HG03342 (cell line): ENCODE data around the gene LINS1.

Experiments used
- ATAC-seq: cut with Tn5 transposase; IDR thresholded peaks from one replicate; pipeline ENCODE4 v1.9.1; 2021; ENCODE audit warnings: mild to moderate bottlenecking, moderate library complexity; ENCODE audit not compliant: unreplicated experiment

LINS1 gene

DNA sequence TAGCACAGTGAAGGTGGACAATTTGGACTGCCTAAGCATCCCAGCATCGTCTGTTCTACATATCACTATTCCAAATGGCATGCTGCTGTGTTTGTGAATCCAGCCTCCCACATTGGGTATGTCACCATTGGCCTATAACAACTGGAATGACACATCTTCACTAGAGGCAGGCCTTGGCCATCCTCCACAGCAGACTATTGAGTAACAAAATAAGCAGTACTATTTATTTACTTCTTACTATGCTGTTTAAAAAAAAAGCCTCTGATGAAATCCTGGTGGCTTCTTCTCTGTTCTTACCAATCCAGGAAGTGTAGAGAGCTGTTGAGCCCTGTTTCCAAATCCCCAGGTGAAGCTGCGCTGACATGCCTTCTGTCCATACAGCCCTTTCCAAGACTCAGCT lies 42.7 kb downstream of the LINS1 start:
- ATAC-seq: no peak

DNA sequence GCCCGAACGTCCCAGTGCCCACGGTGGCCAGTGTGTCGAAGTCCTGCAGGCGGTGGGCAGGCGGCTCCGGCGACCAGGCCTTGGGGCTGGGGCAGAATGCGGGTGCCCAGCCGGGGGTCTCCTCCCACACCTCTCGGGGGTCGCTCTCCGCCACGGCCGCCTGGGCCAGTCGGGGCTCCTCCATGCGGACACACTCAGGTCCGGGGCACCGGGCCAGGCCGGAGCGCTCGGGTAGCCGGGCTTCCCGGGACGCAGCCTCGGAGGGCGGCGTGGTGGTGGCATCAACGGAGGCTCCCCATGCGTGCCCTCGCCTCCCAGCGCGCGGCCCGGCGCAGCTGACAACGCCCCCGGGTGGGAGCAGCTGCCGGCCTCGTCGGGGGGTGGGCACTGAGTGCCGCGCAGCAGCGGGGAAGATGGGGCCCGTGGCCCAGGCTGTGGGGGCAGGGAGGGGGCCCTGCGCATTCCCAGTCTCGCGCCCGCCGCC lies 43.2 kb downstream of the LINS1 start:
- ATAC-seq: no peak

DNA sequence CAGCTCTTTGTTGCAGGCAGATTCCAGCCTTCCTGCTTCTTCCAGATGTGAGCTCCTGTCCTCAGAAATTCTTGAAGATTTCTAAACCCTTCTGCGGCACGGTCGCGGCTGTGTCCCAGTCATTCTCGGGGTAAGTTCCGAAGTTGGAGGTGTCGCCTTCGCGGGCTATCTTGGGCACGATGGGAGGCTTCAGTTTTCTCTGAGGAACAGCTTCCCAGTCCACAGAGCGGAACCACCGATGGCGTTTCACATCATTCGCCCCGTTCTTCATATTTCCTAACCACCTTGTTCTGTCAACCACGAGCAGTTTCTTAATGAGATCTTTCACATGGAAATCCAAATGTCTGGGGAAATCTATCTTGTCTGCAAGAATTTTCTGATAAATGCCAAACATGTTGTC lies 48.5 kb downstream of the LINS1 start:
- no peak for ATAC-seq

DNA sequence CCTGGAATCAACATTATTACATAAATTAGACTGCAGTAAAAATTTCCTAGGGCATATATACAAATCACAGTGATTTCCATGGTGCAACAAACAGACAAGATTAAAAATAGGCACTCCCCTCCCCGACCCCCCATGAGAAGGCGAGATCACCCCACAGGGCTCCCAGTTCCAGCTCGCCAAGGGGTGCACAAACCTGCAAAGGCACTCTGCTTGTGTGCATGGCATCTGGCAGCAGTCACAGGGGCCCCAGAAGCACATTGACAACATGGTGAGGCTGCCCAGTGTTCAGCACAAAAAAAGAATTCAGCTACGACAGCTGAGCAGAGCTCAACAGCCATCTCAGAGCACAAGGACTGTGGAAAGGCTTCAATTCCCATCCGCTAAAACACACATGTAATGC lies 54.0 kb downstream of the LINS1 start:
- ATAC-seq: no peak

DNA sequence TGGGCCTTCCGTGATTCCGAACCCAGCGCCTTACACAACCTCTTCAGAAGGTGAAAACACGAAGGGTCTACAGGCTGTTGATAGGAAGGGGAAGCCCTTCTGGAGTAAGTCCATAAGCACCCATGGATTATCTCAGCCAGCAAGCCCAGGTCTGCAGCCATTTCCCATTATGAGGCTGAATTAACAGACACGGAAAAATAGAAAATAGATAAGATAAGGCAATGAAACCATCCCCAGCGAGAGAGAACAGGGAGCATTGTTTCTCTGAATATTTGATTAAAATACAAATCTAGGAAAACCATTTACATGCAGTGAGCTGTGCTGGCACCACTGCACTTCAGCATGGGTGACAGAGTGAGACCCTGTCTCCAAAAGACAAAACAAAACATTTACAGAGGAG lies 57.0 kb downstream of the LINS1 start:
- ATAC-seq: no peak

DNA sequence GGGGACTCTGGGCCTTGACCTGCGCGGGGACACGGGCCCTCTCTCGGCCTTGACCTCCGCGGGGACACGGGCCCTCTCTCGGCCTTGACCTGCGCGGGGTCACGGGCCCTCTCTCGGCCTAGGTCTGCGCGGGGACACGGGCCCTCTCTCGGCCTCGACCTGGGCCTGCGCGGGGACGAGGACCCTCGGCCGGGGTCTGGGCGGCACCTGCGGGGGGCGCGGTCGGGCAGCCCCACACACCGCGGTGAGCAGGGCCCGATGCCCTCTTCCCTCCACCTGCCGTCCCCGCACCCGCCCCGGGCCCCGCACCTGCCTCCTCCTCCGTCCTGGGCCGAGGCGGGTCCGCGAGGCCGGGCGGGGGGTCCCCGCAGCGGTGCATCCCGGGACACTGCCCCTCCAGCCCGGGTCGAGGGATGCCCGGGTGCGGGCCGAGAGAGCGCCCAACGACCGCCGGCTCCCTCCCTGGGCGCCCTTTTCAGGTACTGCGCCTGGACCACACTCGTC lies 57.6 kb downstream of the LINS1 start:
- no peak for ATAC-seq

DNA sequence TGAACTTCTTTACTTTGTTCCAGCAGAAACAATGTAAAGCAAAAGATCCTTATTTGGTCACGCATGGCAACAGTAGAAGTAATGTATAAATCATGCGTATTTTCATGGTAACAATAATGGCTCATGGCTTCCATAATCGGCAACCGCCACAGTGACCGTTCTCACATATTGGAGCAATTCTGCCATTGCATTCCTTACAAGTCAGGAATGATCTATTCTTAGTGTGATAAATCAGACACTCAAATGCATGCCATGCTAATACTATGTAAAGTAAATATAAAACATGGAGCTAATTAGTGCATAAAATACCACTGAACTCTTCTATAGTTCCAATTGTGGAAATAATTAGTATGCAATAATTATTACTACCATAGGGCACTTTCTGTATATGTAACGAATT lies 59.7 kb downstream of the LINS1 start:
- ATAC-seq: no peak

DNA sequence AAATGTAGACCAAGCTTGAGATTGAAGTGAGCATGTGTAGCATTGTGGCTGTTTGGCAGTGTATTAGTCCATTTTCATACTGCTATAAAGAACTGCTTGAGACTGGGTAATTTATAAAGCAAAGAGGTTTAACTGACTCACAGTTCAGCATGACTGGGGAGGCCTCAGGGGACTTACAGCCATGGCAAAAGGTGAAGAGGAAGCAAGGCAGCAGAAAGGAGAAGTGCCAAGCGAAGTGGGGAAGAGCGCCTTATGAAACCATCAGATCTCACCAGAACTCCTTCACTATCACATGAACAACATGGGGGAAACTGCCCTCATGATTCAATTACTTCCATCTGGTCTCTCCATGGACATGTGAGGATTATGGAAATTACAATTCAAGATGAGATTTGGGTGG lies 64.7 kb downstream of the LINS1 start:
- ATAC-seq: peak; percentile 74

DNA sequence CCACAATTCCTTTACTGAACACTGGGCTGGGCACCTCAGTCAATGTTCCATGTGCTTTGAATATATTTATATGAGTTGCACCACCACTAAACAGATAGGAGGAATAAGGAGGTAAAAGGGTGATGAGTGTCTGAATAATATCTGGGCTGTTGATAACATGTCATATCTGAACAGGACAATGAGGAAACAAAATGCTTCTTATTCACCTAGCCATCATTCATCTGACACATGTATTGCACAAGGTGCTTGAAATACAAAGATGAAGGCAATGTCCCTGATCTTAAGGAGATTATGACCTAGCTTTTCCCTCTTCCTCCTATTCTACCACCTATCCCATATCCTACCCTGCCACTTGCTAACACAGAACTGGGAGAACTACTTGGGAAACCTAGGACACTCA lies 65.3 kb downstream of the LINS1 start:
- ATAC-seq: no peak

DNA sequence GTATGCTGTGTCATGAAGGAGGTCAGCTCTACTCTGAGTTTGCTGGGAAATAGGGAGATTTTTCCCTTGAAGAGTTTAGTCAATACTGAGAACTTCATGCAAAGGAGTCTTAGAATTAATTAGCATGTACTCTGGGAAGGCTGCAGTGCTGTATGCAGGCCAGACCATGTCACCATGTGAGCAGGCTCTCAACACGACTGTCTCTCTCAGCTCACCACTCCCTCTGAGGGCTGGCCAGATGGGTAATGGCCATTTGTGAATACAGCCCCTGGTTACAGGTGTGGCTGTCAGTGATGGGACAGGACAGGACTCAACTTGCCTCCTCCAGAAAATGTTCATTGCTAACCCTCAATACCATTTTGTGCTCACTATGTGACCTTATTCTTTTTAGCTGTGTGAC lies 68.1 kb downstream of the LINS1 start:
- ATAC-seq: no peak

DNA sequence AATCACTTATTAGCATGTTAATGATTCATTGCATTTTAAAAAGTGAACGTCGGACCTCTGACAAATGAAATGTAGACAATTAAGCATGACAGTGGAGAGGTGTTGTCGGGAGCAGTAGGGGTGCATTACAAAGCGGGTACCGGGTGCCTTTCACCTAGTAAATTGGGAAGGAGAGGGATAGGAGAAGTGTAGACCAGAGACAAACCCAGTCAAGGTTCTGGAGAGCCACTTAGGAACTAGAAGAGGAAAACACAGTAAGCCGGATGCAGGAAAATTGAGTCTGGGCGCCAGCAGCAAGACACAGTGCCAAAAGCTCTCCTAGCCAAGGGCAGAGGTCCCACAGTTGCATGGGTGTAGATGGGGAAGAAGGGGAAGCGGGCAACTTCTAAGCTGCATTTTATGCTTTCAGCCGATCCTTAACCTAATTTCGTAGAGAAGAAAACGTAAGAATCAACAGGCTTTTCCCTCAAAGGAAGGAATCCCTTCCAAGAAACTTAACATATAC lies 70.1 kb downstream of the LINS1 start:
- ATAC-seq: no peak

DNA sequence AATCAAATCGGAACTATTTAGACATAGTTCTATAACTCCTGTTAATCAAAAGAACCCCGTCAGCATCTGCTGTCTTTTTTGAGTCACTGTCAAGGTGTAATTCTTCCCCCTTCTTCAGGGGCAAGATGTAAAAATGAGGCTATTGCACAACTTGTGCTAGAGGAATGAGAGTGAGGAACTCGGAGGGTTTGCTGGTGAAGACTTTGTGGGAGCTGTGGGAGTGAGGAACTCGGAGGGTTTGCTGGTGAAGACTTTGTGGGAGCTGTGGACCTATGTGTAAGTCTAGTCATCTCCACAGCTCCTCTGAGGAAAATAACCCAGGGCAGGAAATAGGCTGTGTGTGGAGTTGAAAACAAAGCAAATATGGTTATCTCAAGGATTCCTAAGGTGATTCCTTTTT lies 70.8 kb downstream of the LINS1 start:
- no peak for ATAC-seq

DNA sequence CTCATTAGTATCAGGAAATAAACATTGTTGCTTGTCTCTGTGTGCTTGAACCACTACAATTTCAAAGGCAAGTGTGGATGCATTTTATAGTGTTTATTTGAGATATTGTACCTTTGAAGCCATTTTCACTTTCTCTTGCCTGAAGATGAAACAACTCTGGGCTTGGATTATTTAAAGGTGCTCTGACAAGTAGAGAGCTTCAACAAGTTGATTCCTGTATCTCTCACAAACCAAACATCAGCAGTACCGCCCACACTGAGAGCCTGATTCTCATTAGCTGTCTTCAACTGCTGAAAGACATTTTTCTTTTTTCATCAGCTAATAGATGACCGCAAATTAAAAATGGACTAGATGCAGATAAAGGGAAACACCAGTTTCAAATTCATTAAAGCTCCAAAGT lies 72.4 kb downstream of the LINS1 start:
- no peak for ATAC-seq

DNA sequence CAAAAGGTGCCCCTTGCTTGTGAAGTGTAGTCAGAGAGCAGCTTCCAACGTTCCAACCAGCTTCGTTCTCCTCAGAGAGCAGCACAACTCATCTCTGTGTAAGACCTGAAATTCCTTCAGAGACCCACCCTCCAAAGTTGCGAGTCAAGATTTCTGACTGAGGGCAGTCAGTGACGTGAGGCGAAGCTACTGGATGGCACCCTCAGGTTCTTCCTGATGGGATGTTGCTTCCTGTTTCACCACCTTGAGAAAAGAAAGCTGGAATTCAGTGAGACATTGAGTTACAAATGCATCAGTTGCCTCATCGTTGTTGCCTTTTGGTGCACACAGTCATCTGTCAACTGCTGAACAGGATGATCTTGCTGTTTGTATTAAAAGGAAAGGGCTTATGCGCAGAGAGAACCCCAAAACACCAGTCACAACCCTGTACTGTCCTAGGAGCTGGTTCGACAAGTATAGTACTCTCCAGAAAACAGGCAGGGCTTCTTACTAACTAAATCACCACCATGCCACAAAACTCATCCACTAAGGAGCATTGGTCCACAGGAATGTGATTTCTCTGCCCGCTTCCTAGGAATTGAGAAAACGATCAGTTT lies 73.1 kb downstream of the LINS1 start, which contains the start of gene CERS3:
Gene CERS3, minus strand, starts transcription at position 118 of the 596 bp plus-strand sequence. CDS start 27,101 bp downstream, outside the sequence.
- no peak for ATAC-seq

DNA sequence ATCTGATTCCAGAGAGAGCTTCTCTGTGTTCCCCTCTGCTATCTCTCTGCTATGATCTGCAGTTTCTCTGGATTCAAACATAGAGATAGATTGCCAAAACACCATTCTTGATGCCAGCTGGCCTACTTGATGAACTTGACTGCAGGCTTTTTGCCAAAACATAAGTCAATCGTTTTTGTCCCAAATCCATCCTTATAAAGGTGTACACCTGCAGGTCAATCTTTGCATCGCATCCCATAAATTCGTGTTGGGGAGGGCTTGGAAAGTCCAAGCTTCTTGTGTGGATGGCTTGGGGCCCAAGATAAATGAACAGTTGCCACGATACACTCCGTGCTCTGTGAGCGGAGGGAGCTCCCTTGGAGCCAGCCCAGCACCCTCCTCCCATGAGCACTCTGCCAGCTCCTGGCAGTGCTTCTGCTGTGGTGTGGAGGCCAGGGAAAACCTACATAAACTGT lies 75.9 kb downstream of the LINS1 start:
- ATAC-seq: no peak

DNA sequence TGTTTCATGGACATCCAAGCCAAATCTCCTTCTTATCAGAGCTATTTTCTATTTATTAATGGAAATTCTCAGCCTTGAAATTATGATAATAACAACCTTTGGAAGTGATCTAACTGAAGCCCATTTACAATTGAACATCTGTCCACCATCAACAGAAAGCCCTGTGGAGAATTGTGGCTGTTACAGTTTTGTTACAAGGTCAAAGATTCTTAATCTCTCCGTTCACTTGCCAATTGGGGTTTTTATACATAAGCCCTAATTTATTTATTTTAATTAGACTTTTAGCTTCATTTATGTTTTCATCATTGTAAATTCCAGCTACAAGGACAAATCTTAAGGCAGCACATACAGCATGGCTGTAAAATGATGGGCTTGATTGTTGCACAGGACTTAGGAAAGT lies 76.5 kb downstream of the LINS1 start:
- ATAC-seq: no peak

DNA sequence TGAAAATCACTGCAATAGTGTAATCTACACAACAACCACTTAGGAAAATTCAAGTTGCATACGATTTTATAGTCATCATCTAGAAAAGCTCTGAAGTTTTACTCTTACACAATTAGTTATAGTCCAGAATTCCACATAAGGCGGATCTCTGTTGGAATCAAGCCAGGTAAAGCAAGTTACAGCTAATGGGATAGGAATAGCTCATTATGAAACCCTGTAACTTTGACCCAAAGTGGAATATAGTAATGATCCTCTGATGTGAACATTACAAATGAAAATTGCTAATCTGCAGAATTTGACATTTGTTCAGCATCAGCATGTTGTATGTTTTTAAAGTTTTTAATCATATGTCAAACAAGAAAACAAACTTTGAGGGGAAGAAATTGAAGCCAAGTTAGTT lies 77.7 kb downstream of the LINS1 start:
- ATAC-seq: no peak

DNA sequence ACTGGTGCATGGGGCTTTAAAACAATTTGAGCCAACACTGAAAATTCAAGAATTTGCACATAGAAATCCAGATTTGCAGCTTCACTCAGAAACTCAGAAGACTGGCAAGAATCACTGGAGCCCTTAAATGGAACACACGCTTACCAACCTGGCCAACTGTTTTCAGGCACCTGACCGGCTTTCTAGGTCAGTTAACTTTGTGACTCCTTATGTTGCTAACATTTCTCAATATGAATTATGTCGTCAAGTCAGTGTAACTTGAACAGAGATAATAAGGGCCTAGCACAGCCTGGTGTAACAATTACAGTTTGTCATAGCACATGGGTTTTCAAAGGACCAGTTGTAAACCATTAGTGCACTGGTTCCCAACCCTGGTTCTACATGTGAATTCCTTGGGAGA lies 80.1 kb downstream of the LINS1 start:
- no peak for ATAC-seq

DNA sequence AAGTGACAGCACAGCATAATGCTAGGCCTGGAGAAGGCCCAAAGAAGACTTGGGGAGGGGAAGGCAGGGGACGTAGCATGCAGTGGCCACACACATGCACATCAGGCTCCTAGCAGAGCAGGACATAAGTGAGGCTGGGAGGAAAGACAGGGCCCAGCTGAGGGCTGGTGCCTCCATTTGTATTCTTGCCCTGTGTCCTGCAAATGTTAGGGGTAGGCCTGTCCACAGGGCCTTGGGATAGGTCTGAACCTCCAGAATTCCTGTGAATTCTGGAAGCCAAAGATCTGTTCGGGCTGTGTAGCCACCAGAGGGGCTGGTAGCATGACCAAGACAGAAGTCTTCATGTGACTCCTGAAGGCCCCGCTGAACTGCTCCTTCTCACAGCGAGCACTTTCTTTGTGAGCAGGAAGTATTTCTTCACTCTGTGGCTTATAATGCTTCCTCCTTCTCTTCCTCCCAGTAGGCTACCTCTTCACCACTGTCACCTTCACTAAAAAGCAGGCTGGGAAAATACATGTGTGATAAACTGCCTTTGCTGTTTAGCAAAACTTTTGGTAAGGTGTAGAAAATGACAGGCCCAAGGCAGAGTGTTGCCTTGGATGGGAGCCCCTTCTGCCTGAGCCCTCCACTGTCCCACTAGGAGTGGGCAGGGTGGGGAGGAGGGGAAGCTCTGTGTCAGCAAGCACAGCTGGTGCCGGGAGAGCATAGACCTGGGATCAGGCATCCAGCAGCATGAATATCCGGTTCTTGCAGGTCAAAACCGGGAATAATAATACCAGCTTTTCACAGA lies 81.7 kb downstream of the LINS1 start:
- ATAC-seq: no peak

DNA sequence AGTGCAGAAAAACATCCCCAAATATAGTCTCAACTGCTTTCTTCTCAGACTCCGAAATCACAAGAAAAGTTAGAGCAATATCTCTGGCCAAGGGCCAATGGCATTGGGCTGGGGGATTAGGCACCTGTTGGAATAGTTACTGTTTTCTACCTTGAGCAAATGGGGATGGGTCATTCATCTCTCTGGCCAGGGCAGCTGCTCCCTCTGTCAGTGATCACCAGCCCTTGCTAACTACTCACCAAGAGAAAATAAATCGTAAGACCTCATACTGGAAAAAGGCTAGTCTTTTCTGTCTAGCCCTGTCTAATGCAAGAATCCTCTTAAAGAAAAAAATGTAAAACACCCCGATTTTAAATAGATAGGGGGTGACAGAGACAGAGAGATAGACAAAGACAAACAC lies 84.1 kb downstream of the LINS1 start:
- no peak for ATAC-seq
